Fibroblast of lung (primary cell): ENCODE data around the gene PRKCI.
"Not testable (repeated sequence)": the region's sequence is repeated elsewhere in the genome, so short reads cannot be mapped to it uniquely, and the experiment has no call there.

Experiments
- EZH2 ChIP-seq: IDR thresholded peaks from 2 replicates; pipeline ENCODE4 v1.5.1; 2012; ENCODE audit warnings: low read length, control low read depth, mild to moderate bottlenecking; ENCODE audit errors: missing control alignments
- TF ChIP-seq, protein P1 (sequence below), 2 donors: IDR thresholded peaks in 1 of 2; conservative IDR thresholded peaks in 1 of 2; 1 replicate in 1 of 2; 2 replicates in 1 of 2; pipeline ENCODE4 v1.5.1; 2011 to 2012; ENCODE audit warnings: low read length in 2 of 2, control low read depth in 1 of 2, inconsistent platforms in 1 of 2, low read depth in 1 of 2, mild to moderate bottlenecking in 1 of 2

DNA sequence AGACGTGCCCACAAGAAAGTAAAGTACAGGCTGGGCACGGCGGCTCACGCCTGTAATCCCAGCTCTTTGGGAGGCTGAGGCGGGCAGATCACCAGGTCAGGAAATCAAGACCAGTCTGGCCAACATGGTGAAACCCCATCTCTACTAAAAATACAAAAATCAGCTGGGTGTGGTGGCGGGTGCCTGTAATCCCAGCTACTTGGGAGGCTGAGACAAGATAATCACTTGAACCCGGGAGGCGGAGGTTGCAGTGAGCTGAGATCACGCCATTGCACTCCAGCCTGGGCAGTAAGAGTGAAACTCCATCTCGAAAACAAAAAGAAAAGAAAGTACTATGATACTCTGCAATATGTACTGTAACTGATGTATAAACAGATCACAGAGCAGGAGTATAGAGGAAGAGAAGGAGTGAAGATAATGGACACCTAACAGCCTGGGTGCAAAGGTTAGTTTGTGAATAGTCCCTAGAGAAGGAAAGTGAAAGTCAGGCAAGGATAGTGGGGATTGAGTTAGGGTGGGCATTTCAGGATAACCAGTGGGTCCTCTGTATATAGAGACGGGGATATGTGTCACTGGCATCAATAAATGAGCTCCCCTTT, 16.0 kb upstream of the PRKCI start:
- TF ChIP-seq, protein P1, sequence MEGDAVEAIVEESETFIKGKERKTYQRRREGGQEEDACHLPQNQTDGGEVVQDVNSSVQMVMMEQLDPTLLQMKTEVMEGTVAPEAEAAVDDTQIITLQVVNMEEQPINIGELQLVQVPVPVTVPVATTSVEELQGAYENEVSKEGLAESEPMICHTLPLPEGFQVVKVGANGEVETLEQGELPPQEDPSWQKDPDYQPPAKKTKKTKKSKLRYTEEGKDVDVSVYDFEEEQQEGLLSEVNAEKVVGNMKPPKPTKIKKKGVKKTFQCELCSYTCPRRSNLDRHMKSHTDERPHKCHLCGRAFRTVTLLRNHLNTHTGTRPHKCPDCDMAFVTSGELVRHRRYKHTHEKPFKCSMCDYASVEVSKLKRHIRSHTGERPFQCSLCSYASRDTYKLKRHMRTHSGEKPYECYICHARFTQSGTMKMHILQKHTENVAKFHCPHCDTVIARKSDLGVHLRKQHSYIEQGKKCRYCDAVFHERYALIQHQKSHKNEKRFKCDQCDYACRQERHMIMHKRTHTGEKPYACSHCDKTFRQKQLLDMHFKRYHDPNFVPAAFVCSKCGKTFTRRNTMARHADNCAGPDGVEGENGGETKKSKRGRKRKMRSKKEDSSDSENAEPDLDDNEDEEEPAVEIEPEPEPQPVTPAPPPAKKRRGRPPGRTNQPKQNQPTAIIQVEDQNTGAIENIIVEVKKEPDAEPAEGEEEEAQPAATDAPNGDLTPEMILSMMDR (conservative IDR thresholded peaks at IDR 0.05 in 1 of 2, IDR thresholded peaks at IDR 0.05 in 1 of 2; ENCODE audit: low read depth in 1 of 2, low read length in 2 of 2): not testable (repeated sequence)
- not testable (repeated sequence) for TF ChIP-seq EZH2
